ENCODE data around the gene ANLN.

The ANLN gene

GRCh38 chr7:36400606-36401005, 10.9 kb downstream of the ANLN start:
- no peak overlapping the region for H3K4me3 ChIP-seq (ENCODE audit: low read depth, low read length)
- DNase-seq (ENCODE audit: low read depth): no peak
- TF ChIP-seq CTCF (IDR thresholded peaks at IDR 0.05; ENCODE audit: insufficient read depth, low read depth, low read length, missing control alignments): no peak

DNA sequence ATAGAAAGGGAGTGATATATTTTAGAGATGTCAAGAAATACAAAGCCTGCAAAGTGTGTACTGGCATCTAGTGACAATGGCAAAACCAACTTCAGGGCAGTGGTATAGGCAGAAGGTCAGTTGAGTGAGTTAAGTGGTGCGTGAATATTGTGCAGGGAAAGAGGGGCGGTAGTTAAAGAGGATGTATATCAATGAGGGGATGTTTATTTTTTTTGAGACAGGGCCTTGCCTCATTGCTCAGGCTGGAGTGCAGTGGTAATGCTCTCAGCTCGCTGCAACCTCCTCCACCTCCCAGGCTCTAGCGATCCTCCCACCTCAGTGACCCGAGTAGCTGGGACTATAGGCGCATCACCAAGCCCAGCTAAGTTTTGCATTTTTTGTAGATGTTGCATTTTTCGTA, 13.8 kb downstream of the ANLN start:
- no peak for DNase-seq (ENCODE audit: low read depth)
- H3K4me3 ChIP-seq (ENCODE audit: low read depth, low read length): no peak overlapping the region
- no peak for TF ChIP-seq CTCF (IDR thresholded peaks at IDR 0.05; ENCODE audit: insufficient read depth, low read depth, low read length, missing control alignments)

DNA sequence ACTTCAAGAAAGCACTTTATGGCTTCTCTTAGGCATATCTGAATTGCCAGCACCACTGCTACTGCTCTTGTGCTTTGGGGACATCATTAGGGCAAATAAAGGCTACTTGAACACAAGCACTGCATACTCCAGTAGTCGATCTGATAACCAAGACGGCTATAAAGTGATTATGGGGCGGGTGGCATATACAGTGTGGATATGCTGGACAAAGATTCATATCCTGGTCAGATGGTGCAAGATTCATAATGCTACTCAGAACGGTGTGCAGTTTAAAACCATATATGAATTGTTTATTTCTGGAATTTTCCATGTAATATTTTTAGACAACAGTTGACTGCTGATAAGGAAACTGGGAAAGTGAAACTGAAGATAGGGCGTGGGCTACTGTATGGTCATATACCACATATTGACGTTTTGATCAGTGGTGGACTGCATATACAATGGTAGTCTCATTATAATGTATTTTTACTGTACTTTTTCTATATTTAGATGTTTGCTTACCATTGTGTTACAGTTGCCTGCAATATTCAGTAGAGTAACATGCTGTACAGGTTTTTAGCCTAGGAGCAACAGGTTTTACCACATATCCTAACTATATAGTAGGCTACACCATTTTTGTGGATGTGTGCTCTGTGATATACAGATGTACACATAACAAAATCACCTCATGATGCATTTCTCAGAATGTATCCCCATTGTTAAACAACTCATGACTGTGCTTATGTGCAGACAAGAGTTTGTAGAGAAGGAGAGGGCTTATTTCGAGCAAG, 15.2 kb downstream of the ANLN start:
- TF ChIP-seq CTCF (IDR thresholded peaks at IDR 0.05; ENCODE audit: insufficient read depth, low read depth, low read length, missing control alignments): no peak
- no peak for DNase-seq (ENCODE audit: low read depth)
- no peak overlapping the region for H3K4me3 ChIP-seq (ENCODE audit: low read depth, low read length)

DNA sequence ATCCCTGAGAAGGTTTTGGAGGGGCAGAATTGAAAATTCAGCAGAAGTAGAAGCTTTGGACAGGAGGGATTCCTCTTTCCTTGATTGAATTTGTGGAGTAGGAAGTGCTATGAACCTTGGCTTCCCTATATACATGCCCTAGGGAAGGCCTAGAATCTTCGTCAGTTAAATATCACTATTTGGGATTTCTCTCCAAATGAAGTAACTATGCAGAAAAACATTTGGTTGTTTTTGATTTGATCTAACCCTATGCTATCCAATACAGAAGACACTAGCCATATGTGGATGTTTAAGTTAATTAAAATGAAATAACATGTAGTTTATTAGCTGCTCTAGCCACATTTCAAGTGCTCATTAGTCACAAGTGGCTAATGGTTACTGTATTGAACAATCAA, 15.7 kb downstream of the ANLN start:
- no peak for DNase-seq (ENCODE audit: low read depth)
- no peak overlapping the region for H3K4me3 ChIP-seq (ENCODE audit: low read depth, low read length)
- no peak for TF ChIP-seq CTCF (IDR thresholded peaks at IDR 0.05; ENCODE audit: insufficient read depth, low read depth, low read length, missing control alignments)

DNA sequence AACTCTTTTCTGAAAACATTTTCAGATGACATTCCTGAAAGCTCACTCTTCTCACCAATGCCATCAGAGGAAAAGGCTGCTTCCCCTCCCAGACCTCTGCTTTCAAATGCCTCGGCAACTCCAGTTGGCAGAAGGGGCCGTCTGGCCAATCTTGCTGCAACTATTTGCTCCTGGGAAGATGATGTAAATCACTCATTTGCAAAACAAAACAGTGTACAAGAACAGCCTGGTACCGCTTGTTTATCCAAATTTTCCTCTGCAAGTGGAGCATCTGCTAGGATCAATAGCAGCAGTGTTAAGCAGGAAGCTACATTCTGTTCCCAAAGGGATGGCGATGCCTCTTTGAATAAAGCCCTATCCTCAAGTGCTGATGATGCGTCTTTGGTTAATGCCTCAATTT, 16.5 kb downstream of the ANLN start:
- TF ChIP-seq CTCF (IDR thresholded peaks at IDR 0.05; ENCODE audit: insufficient read depth, low read depth, low read length, missing control alignments): no peak
- no peak for DNase-seq (ENCODE audit: low read depth)
- no peak overlapping the region for H3K4me3 ChIP-seq (ENCODE audit: low read depth, low read length)

GRCh38 chr7:36407636-36408550, 18.2 kb downstream of the ANLN start:
- no peak for TF ChIP-seq CTCF (IDR thresholded peaks at IDR 0.05; ENCODE audit: insufficient read depth, low read depth, low read length, missing control alignments)
- DNase-seq (ENCODE audit: low read depth): no peak
- no peak overlapping the region for H3K4me3 ChIP-seq (ENCODE audit: low read depth, low read length)

All from GM12865 (cell line).